ENCODE measurements around the gene CHCHD6.

DNA sequence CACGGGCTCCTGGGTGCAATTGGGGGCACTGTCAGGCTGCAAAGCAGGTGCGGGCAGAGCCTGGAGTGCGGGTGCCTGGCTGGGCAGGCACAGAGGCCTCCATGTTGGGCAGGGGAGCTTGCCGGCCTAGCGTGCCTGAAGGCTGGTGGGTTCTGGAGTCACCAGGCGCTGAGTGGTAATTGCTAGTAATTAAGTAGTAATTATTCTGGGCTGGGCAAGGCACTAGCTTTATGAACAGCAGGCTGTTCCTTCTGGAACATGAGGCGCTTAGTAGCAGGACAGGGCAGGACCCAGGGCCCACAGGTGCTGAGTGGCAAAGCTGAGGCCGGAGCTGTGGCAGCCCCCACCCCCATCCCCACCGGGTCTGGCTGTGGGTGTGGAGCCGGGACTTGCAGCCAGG, 304.2 kb downstream of the CHCHD6 start:
- TF ChIP-seq, protein P1, sequence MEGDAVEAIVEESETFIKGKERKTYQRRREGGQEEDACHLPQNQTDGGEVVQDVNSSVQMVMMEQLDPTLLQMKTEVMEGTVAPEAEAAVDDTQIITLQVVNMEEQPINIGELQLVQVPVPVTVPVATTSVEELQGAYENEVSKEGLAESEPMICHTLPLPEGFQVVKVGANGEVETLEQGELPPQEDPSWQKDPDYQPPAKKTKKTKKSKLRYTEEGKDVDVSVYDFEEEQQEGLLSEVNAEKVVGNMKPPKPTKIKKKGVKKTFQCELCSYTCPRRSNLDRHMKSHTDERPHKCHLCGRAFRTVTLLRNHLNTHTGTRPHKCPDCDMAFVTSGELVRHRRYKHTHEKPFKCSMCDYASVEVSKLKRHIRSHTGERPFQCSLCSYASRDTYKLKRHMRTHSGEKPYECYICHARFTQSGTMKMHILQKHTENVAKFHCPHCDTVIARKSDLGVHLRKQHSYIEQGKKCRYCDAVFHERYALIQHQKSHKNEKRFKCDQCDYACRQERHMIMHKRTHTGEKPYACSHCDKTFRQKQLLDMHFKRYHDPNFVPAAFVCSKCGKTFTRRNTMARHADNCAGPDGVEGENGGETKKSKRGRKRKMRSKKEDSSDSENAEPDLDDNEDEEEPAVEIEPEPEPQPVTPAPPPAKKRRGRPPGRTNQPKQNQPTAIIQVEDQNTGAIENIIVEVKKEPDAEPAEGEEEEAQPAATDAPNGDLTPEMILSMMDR (IDR thresholded peaks at IDR 0.05; ENCODE audit: low read depth, low read length) = no peak
- TF ChIP-seq EZH2phosphoT487 (IDR thresholded peaks at IDR 0.05; ENCODE audit: low read depth) = no peak
